CD4-positive, CD25-positive, alpha-beta regulatory T cell (primary cell): ENCODE results near the gene ZFPM1. TPM values are rescaled to one million over a fixed set of nuclear protein-coding genes. Genes with fewer than 3 reads are reported as not detected.

Source experiments
- ATAC-seq, 2 donors: fragments of 150-1000 bp; cut with Tn5 transposase; one replicate each; pipeline ENCODE4 v1.10.0; 2021; ENCODE audit warnings: low read depth in 2 of 2, moderate number of reproducible peaks in 2 of 2, moderate library complexity in 1 of 2
- DNase-seq, 3 donors: peaks; one replicate each; pipeline versions ENCODE4 v3.0.0 to v3.0.0-alpha.2; 2012 to 2022; ENCODE audit warnings: mixed read lengths in 1 of 3
- H3K27ac ChIP-seq: one replicate; pipeline ENCODE4 v1.7.0; 2013; ENCODE audit warnings: mild to moderate bottlenecking, low read length; ENCODE audit not compliant: insufficient read depth, poor library complexity, severe bottlenecking
- H3K27me3 ChIP-seq: one replicate; pipeline ENCODE4 v1.7.0; 2013; ENCODE audit warnings: low read length; ENCODE audit not compliant: control insufficient read depth, insufficient read depth
- H3K36me3 ChIP-seq: one replicate; pipeline ENCODE4 v1.7.0; 2013; ENCODE audit warnings: mild to moderate bottlenecking, low read length, moderate library complexity; ENCODE audit not compliant: control insufficient read depth, insufficient read depth
- H3K4me1 ChIP-seq: 2 replicates; pipeline ENCODE4 v1.7.0; 2013; ENCODE audit warnings: mild to moderate bottlenecking, low read length; ENCODE audit not compliant: insufficient read depth, control insufficient read depth, poor library complexity, severe bottlenecking
- H3K4me3 ChIP-seq: one replicate; pipeline ENCODE4 v1.7.0; 2013; ENCODE audit warnings: low read depth, mild to moderate bottlenecking, low read length, moderate library complexity
- H3K9me3 ChIP-seq, 2 experiments: 1 replicate in 1 of 2; 2 replicates in 1 of 2; pipeline ENCODE4 v1.7.0; 2013; ENCODE audit warnings: low read length in 2 of 2, mild to moderate bottlenecking in 1 of 2, moderate library complexity in 1 of 2; ENCODE audit not compliant: control insufficient read depth in 2 of 2
- H3K27ac Mint-ChIP-seq, 3 donors: one replicate each; pipeline ENCODE4 v1.8.0; 2020 to 2022; ENCODE audit warnings: mild to moderate bottlenecking in 3 of 3, mixed read lengths in 3 of 3, moderate library complexity in 2 of 3
- H3K27me3 Mint-ChIP-seq: one replicate; pipeline ENCODE4 v1.8.0; 2022; ENCODE audit warnings: mild to moderate bottlenecking, mixed read lengths
- H3K36me3 Mint-ChIP-seq: one replicate; pipeline ENCODE4 v1.8.0; 2020; ENCODE audit warnings: mixed read lengths
- H3K4me1 Mint-ChIP-seq, 4 donors: one replicate each; pipeline ENCODE4 v1.8.0; 2020 to 2022; ENCODE audit warnings: mixed read lengths in 4 of 4, mild to moderate bottlenecking in 1 of 4
- H3K4me3 Mint-ChIP-seq, 4 donors: one replicate each; pipeline ENCODE4 v1.8.0; 2020 to 2022; ENCODE audit warnings: mild to moderate bottlenecking in 4 of 4, mixed read lengths in 4 of 4, moderate library complexity in 3 of 4
- H3K9me3 Mint-ChIP-seq, 7 donors: one replicate each; pipeline ENCODE4 v1.8.0; 2020 to 2022; ENCODE audit warnings: mixed read lengths in 7 of 7, mild to moderate bottlenecking in 3 of 7, moderate library complexity in 2 of 7
- polyA plus RNA-seq, 4 donors: library from polyadenylated mRNA; unstranded; fragments of 300-500 nt; fragmentation: Illumina TruSeq; gene quantifications; one replicate each; pipeline ENCODE4 v1.2.3, GENCODE V29; 2021
- total RNA-seq: library from RNA; stranded (reverse); gene quantifications from one replicate; pipeline ENCODE4 v1.2.3, GENCODE V29; 2022

ZFPM1 gene
- total and polyA plus RNA-seq, 5 donors from 2014 or later: 0.07 to 30.2 (median 0.16) TPM

DNA sequence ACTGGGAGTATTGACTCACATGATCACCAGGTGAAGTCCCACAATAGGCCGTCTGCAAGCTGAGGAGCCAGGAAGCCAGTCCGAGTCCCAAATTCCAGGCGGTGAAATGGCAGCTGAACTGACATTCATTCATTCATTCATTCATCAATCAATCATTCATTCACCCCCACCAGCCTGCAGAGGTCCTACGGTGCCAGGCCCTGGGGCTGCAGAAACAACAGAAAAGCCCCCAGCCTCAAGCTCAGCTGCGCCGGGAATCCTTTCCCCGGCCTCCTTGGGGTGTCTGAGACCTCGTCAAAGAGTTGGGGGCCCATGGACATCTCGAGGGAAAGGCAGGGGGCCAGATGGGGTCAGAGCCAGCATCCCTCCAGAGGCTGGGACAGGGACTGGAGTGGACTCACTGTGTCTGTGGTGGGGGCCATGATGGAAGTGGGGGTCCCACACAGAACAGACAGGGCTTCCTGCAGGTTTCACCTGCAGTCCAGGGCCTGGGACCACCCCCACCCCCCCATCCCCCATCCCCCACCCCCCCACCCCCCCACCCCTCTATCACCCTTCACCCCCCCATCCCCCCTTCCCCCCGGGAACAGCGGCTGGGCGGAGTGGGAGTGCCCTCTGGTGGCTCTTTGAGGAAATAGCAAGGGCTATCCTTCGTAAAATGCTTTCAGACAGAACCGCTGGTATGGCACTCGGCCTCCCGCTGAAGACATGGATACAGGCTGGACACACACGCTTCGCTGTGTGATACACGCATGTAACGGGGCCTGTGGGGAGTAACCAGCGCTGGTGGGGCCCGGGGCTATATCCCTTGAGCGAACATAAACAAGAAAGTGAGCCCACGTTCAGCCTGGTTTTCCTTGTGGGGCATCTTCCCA, 108.6 kb downstream of the ZFPM1 start:
- ATAC-seq (peak; percentile 45 to 70), DNase-seq (peak; percentile 43 to 48 (median 45))
- peaks cover 0 to 1% (median 0%) of the 10 kb centered on the region in 7 donors for H3K9me3 Mint-ChIP-seq
- peaks cover 0 to 5% (median 3%) of the 10 kb centered on the region in 4 donors for H3K4me1 Mint-ChIP-seq
- no peak overlapping the region for H3K27ac ChIP-seq
- H3K27me3 Mint-ChIP-seq: peaks cover 6% of the 10 kb centered on the region
- H3K4me1 ChIP-seq: peaks cover 3% of the 10 kb centered on the region
- H3K4me3 Mint-ChIP-seq: peak overlapping the region in 1 of 4 donors; percentile 54
- no peaks in the 10 kb centered on the region for H3K27me3 ChIP-seq
- H3K36me3 ChIP-seq: no peaks in the 10 kb centered on the region
- H3K9me3 ChIP-seq: no peaks in the 10 kb centered on the region
- H3K27ac Mint-ChIP-seq: peak overlapping the region in 1 of 3 donors; percentile 51
- H3K36me3 Mint-ChIP-seq: no peaks in the 10 kb centered on the region
- no peak overlapping the region for H3K4me3 ChIP-seq

GRCh38 chr16:88566158-88566557, 113.1 kb downstream of the ZFPM1 start:
- H3K27ac ChIP-seq: no peak overlapping the region
- no peaks in the 10 kb centered on the region for H3K9me3 ChIP-seq
- Mint-ChIP-seq H3K4me1 (peaks cover 0 to 14% (median 7%) of the 10 kb centered on the region in 4 donors), H3K27me3 (no peaks in the 10 kb centered on the region), H3K9me3 (no peaks in the 10 kb centered on the region), H3K36me3 (no peaks in the 10 kb centered on the region), H3K27ac (peak overlapping the region in 1 of 3 donors; percentile 7), H3K4me3 (peak overlapping the region in 2 of 4 donors; percentile 25 to 48)
- H3K4me3 ChIP-seq: no peak overlapping the region
- DNase-seq: no peak
- no peaks in the 10 kb centered on the region for H3K27me3 ChIP-seq
- ATAC-seq: no peak
- no peaks in the 10 kb centered on the region for H3K36me3 ChIP-seq
- peaks cover 16% of the 10 kb centered on the region for H3K4me1 ChIP-seq

- no peak for DNase-seq
- Mint-ChIP-seq H3K27ac (peak overlapping the region in 2 of 3 donors; percentile 84 to 88), H3K4me1 (peaks cover 4 to 36% (median 17%) of the 10 kb centered on the region in 4 donors), H3K9me3 (no peaks in the 10 kb centered on the region), H3K36me3 (peaks cover 4% of the 10 kb centered on the region), H3K4me3 (peak overlapping the region; percentile 87 to 92 (median 91)), H3K27me3 (no peaks in the 10 kb centered on the region)
- H3K27ac ChIP-seq: peak overlapping the region; percentile 82
- H3K27me3 ChIP-seq: no peaks in the 10 kb centered on the region
- H3K4me1 ChIP-seq: peaks cover 28% of the 10 kb centered on the region
- no peaks in the 10 kb centered on the region for H3K9me3 ChIP-seq
- peaks cover 14% of the 10 kb centered on the region for H3K36me3 ChIP-seq
- no peak for ATAC-seq
- peak overlapping the region; percentile 60 for H3K4me3 ChIP-seq
Measured at GRCh38 chr16:88568710-88569613, 115.9 kb downstream of the ZFPM1 start.

- Histone ChIP-seq H3K4me1 (peaks cover 28% of the 10 kb centered on the region), H3K36me3 (peaks cover 14% of the 10 kb centered on the region), H3K27ac (peak overlapping the region; percentile 82), H3K27me3 (no peaks in the 10 kb centered on the region), H3K4me3 (peak overlapping the region; percentile 82), H3K9me3 (no peaks in the 10 kb centered on the region)
- Mint-ChIP-seq H3K36me3 (peaks cover 4% of the 10 kb centered on the region), H3K27me3 (no peaks in the 10 kb centered on the region), H3K4me1 (peaks cover 4 to 40% (median 17%) of the 10 kb centered on the region in 4 donors), H3K27ac (peak overlapping the region; percentile 84 to 88 (median 87)), H3K4me3 (peak overlapping the region; percentile 87 to 92 (median 91)), H3K9me3 (no peaks in the 10 kb centered on the region)
- peak in 1 of 2 donors; percentile 14 for ATAC-seq
- DNase-seq: peak in 1 of 3 donors; percentile 19
Measured at GRCh38 chr16:88569614-88569984, 116.5 kb downstream of the ZFPM1 start.

- ATAC-seq: peak; percentile 83 to 84
- Mint-ChIP-seq H3K27me3 (no peaks in the 10 kb centered on the region), H3K4me3 (peak within 1 kb of the TSS; percentile 89 to 92 (median 91)), H3K36me3 (peaks cover 4% of the 10 kb centered on the region), H3K4me1 (peaks cover 4 to 40% (median 17%) of the 10 kb centered on the region in 4 donors), H3K9me3 (no peaks in the 10 kb centered on the region), H3K27ac (peak within 1 kb of the TSS; percentile 84 to 88 (median 87))
- peaks cover 28% of the 10 kb centered on the region for H3K4me1 ChIP-seq
- no peaks in the 10 kb centered on the region for H3K27me3 ChIP-seq
- H3K4me3 ChIP-seq: peak within 1 kb of the TSS; percentile 85
- H3K9me3 ChIP-seq: no peaks in the 10 kb centered on the region
- peak within 1 kb of the TSS; percentile 82 for H3K27ac ChIP-seq
- peaks cover 15% of the 10 kb centered on the region for H3K36me3 ChIP-seq
- peak; percentile 96 to 97 (median 96) for DNase-seq
Measured at GRCh38 chr16:88569985-88570690, 117.1 kb downstream of the ZFPM1 start, which contains the start of gene ZC3H18. ZC3H18 (plus strand) TSS chr16:88570403; CDS start chr16:88577124, 6,721 bp downstream.

DNA sequence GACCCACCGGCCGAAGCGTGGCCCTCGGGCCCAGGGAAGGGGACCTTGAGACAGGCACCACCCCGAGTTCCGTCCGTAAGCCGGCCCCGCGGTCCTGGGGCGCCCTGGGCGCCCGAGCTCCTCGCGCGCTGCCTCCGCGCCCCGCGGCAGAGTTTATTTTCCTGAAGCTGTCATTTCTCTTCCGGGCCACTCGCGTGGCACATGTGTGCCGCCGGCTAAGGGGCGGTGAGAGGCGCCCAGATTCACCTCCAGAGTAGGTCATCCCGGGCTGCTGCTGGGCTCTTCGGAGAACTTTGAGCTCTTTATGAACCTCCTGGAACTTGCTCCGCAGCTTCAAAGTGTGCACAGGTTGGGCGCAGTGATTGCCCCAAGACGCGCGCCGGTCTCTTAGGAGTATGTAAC, 117.6 kb downstream of the ZFPM1 start:
- Mint-ChIP-seq H3K4me3 (peak overlapping the region; percentile 87 to 92 (median 90)), H3K9me3 (no peaks in the 10 kb centered on the region), H3K27ac (peak overlapping the region; percentile 60 to 88 (median 78)), H3K4me1 (peaks cover 4 to 42% (median 19%) of the 10 kb centered on the region in 4 donors), H3K36me3 (peaks cover 4% of the 10 kb centered on the region), H3K27me3 (no peaks in the 10 kb centered on the region)
- DNase-seq (peak in 2 of 3 donors; percentile 31 to 71), ATAC-seq (peak; percentile 26 to 44)
- Histone ChIP-seq H3K27me3 (no peaks in the 10 kb centered on the region), H3K36me3 (peaks cover 19% of the 10 kb centered on the region), H3K4me1 (peaks cover 28% of the 10 kb centered on the region), H3K9me3 (no peaks in the 10 kb centered on the region), H3K27ac (peak overlapping the region; percentile 82), H3K4me3 (peak overlapping the region; percentile 85)

GRCh38 chr16:88575251-88575650, 122.2 kb downstream of the ZFPM1 start:
- no peak overlapping the region for H3K27ac Mint-ChIP-seq
- peaks cover 21% of the 10 kb centered on the region for H3K36me3 Mint-ChIP-seq
- Histone ChIP-seq H3K27me3 (no peaks in the 10 kb centered on the region), H3K4me1 (peaks cover 27% of the 10 kb centered on the region), H3K4me3 (no peak overlapping the region), H3K9me3 (no peaks in the 10 kb centered on the region), H3K27ac (no peak overlapping the region), H3K36me3 (peaks cover 58% of the 10 kb centered on the region)
- H3K4me1 Mint-ChIP-seq: peaks cover 13 to 68% (median 37%) of the 10 kb centered on the region in 4 donors
- no peaks in the 10 kb centered on the region for H3K27me3 Mint-ChIP-seq
- ATAC-seq (no peak), DNase-seq (no peak)
- H3K4me3 Mint-ChIP-seq: peak overlapping the region in 1 of 4 donors; percentile 7
- no peaks in the 10 kb centered on the region for H3K9me3 Mint-ChIP-seq
